Measurements from ENCODE around the gene PHF19.

- no peak for TF ChIP-seq POLR2AphosphoS5 (IDR thresholded peaks at IDR 0.05)
- TF ChIP-seq, protein P1, sequence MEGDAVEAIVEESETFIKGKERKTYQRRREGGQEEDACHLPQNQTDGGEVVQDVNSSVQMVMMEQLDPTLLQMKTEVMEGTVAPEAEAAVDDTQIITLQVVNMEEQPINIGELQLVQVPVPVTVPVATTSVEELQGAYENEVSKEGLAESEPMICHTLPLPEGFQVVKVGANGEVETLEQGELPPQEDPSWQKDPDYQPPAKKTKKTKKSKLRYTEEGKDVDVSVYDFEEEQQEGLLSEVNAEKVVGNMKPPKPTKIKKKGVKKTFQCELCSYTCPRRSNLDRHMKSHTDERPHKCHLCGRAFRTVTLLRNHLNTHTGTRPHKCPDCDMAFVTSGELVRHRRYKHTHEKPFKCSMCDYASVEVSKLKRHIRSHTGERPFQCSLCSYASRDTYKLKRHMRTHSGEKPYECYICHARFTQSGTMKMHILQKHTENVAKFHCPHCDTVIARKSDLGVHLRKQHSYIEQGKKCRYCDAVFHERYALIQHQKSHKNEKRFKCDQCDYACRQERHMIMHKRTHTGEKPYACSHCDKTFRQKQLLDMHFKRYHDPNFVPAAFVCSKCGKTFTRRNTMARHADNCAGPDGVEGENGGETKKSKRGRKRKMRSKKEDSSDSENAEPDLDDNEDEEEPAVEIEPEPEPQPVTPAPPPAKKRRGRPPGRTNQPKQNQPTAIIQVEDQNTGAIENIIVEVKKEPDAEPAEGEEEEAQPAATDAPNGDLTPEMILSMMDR (IDR thresholded peaks at IDR 0.05; ENCODE audit: poor library complexity, severe bottlenecking): no peak
- no peak for TF ChIP-seq MXI1 (conservative IDR thresholded peaks at IDR 0.05; ENCODE audit: poor library complexity, severe bottlenecking)
Measured at GRCh38 chr9:120865809-120866208, 11.2 kb downstream of the PHF19 start.

Data from neural cell (in vitro differentiated cells).